ENCODE measurements around the gene POFUT2.
"Not testable (repeated sequence)": the region's sequence is repeated elsewhere in the genome, so short reads cannot be mapped to it uniquely, and the experiment has no call there.

POFUT2 gene

DNA sequence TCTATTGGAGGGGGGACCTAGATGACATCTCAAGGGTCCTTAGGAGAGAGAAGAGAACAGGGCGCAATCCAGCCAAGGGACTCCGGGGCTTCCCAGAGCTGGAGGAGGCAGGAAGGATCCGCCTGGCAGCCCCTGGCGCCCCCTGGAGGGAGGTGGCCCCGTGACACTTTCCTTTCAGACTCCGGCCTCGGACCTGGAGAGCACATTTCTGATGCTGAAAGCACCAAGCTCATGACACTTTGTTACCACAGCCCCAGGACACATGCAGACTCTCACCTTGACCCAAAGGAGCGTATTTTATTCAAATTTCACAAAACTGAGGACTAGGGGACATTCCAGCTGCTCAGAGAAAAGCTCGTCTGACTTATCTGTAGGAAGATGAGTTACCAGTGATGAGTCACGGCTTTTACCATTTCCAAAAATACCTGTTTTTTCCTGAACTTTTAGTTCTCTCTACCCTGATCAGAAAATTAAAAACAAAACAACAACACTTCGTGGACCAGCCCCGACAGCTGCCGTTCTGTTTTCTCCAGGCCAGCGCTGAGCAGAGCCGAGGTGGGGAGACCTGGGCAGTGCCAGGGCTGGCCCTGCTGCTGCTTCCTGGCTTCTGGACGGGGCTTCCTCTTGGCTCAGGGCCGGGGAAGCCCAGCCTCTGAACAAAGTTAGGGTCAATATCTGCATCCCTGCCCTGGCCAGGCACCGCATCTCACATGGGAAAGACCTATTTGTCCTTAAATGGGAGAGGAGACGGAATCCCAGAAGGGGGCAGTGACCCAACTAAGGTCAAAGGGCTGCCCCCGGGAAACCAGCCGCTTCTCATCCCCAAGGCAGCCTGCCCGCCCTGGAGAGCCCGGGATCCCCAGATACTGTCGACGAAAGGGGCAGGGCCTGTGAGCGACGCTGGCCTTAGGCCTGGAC is 21.6 kb upstream of the POFUT2 start:
- DNase-seq: peak; percentile 48

DNA sequence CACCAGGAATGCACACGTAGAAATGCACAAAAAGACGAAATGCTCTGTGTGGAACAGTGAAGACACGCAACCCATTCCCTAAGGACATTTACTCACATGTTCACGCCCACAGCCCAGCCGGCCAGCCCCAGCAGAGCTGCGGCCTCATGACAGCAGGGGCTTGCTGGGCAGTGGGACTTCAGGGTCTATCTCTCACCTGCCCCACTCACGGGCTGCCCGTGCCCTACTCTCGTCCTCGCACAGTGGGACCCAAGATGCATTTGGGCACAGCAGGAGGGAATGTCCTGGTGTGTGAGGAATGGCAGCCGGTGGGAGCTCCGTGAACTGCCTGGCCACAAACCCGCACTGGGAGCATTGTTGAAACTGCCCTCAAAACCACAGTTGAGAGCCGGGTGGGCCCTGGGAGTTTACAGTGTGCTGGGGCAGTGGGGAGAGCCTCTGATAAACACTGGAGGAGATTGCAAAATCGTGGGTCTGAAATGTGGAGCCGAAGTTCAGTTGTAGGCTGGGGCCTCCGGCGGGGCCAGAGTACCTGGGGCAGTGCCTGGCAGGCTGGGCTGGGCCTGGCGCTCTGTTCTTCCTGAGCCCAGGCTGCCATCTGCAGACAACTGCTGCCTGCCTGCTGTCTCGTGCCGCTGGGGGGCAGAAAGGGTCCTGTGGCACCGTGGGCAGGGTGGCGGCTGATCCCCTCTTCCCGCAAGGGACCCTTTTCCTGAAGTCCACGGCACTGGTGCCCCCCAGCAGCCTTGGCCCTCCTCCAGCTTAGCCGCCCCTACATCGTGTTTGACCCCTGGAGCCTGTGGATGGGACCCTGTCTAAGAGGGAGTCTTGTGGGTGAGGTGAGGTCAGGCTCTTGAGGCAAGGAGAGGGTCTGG is 20.7 kb upstream of the POFUT2 start:
- DNase-seq: no peak

DNA sequence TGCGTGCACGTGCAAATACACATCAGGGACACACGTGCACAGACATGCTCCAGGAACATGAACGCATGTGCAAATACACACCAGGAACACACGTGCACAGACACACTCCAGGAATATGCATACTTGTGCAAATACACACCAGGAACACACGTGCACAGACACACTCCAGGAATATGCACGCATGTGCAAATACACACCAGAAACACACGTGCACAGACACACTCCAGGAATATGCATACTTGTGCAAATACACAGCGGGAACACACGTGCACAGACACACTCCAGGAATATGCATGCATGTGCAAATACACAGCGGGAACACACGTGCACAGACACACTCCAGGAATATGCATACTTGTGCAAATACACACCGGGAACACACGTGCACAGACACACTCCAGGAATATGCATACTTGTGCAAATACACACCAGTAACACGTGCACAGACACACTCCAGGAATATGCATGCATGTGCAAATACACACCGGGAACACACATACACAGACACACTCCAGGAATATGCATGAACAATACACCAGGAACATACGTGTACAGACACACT is 20.0 kb upstream of the POFUT2 start:
- DNase-seq: not testable (repeated sequence)

DNA sequence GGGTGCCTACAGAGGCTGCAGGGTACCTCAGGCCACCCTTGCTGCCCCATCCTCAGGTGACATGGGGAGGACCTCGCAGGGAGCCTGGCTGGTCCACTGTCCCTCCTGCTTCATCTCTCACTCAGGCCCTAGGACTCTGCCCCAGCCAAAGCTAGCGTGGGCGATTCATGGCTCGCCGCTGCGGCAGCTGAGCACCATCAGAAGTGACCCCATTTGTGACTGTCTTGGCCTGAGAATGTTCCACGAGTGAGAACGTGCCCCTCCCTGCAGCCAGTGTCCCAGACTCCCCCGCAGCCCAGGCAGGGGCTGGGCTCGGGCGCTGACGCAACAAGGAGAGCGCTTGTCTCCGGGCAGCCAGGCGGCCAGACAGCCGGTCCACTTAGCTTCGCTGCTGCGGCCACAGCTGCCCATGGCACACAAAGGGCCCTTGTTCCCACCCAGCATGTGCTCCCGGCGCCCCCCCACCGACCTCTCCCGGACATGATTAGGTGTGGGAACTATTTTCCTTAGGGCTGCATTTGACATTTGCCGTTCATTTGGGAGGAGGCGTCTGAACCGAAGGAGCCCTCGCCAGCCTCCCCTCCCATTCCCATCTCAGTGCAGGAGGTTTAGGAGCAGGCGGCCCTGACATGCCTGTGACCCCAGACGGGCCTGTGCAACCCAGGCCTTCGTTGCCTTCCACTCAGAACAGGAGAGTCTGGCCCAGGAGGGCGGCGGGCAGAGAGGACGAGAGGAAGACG is 19.3 kb upstream of the POFUT2 start:
- DNase-seq: peak; percentile 45

DNA sequence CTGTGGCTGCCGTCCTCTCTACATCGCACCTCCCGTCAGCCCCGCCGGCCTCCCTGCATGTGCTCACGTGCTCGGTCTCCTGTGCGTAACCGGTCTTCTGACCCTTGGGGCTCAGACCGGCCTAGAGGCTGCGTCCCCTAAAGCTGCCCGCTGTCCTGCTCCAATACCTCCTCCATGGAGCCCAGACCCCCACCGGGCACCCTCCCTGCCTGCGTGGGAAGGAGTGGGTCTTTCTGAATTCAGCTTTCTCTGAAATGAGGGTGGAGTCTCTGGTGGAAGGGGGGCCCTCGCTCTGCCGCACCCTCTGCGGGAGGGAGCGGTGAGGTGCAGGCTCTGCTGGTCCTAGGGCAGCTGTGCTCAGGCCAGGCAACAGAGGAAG is 18.7 kb upstream of the POFUT2 start:
- no peak for DNase-seq

DNA sequence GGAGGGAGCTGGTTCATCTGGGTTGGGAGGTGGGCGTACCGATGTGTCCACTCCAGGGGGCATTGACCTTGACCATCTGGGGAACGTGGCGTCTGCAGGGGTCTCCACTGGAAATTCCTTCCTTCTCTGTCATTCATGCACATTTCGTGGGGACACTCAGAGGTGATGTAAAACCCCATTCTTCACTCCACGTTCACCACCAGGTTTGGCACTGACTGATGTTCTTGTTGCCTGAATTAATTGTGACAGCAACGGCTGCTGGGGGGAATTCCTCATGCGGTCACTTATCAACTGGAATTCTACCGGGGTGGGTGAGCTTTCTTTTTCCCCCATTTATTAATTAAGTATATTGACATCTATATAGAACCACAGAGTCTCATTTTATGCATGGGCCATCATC is 18.1 kb upstream of the POFUT2 start:
- DNase-seq: no peak

DNA sequence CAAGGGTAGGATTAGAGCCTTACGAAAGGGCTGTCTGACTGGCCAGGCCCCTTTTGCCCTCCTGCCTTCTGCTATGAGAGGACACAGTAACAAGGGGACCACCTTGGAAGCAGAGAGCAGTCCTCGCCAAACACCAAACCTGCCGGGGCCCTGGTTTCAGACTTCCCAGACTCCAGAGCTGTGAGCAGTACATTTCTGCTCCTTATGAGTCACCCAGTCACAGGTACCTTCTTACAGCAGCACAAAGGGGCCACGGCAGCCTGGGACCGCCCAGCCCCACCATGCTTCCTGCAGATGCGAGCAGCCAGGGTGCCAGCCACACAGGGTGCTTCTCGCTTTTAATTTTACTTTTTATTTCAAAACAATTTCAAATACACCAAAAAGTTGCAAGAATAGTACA is 17.2 kb upstream of the POFUT2 start:
- no peak for DNase-seq

DNA sequence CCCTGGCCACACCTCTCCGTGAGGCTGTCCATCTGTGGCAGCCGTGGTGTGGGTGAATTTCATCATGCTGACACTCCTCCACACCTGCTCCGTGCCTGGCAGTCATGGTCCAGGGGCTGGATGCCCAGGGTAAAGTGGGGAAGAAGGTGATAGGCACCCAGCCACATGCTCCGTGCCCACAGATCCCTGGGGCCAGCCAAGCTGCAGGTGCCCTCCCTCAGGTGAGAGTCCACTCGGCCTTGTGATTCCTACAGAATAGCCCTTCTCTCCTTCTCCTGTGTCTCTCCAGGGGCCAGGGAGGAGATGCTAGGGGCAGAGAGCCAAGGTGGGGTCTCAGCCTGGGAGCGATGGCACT is 16.8 kb upstream of the POFUT2 start:
- DNase-seq: no peak

DNA sequence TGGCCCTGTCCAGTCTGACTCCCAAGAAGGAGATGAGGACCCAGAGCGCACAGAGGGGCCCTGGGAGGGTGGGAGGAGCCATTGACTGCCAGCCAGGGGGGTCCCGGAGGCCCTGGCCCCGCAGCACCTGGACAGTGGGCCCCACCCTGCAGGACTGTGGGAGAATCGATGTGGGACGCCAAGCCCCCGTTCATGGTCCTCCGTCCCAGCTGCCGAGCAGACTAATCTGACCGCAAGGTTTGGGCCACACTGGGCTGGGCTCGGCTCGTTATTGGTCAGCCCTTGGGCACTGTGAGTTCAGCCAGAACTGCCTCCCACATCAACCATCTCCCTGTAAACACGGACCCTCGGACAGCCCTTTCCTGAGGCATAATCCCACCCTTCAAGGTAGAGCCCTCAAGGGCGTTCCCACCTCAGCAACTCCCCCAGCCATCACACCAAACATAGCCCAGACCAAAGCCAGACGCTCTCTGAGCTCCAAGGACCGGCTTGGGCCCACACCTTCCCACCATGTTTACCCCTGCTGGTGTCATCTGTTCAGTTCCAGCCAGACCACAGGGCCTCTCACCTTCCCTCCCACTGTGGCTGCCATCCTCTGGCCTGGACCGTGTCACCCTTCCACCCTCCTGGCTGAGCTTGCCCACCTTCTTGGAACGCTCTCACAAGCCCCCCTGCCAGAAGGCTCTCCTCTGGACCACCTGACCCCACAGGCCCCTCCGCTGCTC is 16.2 kb upstream of the POFUT2 start:
- DNase-seq: no peak

DNA sequence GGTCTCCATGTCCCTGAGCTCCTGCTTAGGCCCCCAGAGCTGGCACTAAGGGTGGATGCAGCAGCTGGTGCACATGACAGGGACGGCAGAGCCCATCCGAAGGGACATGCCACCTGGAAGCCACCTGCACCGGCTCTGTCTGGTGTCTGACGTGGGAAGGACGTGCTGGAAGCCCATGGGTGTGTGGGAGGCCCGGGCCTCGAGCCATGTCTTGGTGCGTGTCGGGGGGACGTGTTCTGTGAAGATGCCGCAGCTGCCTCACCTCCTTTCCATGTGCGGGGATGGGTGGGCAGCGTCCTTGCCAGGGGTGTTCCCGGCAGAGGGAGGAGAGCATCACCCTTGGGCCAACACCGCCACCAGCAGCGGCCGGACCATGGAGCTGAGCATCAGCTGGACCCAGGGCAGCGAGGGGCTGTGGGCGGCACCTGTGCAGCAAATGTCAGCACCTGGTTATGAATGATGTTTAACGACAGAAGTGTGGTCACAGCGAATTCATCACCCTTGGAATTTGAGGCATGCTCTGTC is 15.5 kb upstream of the POFUT2 start:
- no peak for DNase-seq

DNA sequence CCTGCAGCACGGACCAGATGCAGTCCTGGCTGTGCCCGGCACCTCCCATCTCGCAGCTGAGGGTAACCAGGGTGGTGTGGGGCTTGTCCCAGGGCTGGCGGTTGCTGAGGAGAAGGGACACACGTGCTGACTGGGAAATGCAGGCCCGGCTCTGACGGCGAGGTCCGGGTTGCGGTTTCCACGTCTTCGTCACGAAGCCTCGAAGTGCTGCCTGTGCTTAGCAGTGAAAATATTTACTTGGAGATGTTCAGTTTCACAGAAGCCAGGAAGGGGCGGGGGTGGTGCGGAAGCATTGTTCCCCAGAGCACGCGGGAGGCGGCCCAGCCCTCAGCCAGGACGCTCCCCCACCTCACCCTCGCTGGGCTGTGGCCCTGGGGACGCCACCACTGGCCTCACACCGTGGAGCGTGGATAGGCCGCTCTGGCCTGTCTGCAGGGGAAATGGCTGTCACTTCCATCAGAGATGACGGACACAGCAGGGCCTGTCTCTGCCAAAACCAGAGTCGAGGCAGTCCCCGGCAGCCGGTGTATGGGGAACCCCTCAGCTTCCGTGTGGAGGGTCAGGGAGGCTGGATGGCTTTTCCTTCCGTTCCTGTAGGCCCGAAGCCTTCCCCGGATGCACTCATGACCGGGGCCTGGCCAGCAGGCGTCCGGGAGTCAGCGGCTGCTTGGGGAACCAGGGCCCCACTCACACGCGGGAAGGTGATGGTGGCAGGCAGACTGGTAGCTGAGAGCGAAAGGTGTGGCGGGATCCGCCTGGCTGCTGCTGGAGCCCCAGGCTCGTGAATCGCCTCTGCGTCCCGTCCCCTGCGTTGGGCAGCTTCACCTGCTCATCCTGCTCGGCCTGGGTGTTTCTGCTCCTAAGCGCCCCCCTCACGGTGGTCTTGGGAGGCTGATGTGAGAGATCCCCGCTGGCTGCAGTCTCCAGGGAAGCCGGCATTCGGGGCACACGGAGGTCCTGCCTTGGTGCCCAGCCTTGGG is 14.7 kb upstream of the POFUT2 start:
- DNase-seq: no peak

DNA sequence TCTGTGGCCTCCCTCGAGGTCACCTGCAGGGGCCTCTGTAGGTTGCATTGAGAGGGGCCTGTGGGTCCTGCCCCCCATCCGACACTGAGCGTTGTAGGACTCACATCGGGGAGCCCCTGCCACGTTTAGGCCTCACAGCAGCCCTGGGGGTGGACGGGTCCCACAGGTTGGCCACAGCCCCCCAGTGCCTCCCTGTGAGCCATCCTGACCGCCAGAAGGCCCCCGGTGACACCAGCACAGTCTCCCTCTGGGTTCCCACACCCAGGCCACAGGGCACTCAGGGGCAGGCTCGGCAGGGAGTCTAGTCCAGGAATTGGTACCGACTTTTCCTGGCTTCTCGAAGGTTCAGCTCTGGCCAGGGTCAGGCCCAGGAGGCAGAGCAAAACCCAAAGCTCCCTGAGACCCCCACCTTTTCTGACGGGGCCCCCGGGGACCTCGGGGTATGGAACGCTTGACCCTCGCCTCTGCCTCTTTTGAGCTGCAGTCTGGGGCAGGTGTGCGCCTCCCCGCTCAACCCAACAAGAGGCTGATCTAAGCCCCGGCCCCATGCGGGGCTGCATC is 13.9 kb upstream of the POFUT2 start:
- DNase-seq: no peak

DNA sequence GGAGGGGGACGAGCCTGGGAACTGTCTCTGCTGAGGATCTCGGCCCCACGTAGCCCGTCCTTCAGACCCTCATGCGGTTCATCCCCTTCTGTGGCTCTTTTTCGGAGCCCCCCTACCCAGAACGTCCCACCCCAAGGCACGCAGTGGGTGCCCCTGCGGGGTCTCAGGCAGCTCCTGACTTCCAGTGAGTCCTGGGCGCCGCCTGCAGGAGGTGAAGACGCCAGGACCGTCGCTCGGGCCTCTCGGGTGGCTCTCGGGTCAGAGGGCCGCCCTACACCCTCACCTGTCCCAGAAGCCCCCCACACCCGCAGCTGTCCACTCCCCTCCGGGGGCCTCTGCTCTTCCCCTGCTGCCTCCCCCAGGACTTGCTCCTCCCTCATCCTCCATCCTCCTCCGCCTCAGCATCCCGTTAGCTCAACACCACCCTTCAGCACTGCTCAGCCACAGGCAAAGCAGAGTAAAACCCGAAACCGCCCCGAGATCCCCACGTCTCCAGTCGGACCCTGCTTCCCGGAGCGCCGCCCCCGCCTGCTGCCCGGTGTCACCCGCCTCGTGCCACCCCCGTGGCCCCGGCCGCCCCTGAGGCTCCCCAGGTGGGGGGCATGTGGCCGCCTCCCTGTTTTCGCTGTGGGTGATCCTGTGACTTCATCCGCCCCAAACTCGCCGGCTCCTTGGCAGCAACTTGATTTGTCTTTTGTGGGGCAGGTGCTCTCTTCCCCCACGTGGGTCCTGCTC is 13.3 kb upstream of the POFUT2 start:
- no peak for DNase-seq

DNA sequence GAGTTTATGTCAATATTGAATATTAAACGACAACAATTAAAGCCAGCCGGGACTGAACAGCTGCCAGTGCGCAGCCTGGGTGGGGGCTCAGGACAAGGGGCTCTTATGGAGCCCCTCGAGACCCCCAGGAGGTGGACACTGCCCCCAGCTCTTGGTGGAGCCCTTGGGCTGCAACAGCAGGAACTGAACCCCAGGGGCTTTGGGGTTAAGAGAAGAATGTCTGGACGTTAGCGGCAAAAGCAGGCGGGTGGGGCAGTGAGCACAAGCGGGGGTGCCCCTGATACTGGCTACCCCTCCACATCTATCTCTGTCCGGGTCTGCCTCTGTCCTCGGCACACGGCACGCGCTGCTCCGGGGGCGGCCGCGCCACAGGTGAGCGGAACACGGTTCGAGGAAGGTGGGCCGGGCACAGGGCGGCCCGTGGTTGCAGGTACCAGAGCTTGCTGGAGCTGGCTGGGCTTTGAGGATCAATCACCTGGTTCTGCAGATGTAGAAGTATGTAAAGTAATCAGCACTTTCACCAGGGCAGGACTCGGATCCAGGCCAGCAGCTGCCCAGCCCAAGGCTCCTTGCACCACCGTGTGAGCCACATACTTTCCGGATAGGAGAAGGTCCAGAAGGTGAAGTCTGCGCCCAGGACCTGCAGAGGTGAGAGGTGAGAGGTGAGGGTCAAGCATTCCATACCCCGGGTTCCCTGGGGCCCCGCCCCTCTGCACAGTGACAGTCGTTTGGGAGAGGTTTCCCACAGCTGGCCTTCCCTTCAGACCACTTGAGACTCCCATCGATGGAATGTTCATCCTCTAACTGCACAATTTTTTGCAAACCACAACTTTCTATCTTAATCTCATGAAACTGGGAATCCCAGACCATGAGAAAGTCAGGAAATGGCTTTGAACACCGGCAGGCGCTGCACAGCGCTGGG is 12.4 kb upstream of the POFUT2 start:
- DNase-seq: no peak

DNA sequence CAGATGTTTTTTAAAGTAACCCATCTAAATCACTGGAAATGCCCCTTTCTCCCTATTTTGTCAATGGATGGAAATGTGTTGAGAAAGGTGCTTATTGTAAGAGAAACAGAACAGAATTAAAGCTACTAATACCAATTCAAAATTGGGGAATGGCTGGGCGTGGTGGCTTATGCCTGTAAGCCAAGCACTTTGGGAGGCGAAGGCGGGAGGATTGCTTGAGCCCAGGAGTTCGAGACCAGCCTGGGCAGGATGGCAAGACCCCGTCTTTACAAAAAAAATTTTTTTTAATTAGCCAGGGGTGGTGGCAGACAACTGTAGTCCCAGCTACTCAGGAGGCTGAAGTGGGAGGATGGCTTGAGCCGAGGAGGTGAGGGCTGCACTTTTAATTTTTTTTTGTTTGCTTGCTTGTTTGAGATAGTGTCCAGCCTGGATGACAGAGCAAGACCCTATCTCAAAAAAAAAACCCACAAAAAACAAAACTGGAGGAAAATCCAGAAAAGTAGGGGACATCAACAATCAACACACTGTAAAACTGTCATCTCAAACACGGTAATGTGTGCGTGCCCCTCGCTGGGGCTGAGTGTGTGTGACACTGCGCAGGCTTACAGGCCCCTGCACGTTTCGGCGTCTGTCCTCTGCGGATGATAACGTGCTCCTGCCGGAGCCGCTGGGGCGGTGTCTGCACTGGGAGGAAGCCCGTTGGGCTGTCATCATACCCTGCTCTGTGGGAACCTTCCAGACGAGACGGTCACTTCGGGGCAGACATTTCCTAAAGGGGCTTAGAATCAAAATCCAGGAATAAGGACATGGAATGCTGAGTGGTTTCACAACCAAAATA is 11.6 kb upstream of the POFUT2 start:
- DNase-seq: no peak

DNA sequence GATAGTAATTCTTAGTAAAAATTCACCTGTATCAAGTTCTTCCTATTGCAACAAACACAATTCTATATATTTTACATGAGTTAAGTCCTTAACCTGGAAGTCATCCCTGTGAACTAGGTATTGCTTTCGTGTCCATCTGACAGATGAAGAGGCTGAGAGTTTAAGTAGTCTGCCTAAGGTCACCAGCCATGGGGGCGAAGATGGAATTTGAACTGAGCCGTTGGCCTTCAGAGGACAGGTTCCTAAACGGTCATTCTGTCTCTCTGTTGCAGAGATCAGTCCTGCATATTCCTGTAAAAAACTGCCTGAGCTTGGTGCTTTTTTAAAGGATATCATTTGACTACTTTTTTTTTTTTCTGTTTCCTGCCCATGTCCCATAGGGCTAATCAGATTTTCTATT is 10.2 kb upstream of the POFUT2 start:
- no peak for DNase-seq

DNA sequence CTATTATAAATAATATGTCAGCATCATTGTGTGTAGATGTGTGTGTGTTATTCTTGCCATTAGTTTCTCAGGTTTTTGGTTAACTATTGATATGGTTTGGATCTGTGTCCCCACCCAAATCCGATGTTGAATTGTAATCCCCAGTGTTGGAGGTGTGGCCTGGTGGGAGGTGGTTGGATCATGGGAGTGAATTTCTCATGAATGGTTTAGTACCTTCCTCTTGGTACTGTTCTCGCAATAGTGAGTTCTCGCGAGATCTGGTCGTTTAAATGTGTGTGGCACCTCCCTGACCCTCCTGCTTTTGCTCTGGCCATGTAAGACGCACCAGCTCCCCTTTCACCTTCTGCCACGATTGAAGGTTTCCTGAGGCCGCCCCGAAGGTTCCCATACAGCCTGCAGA is 9.6 kb upstream of the POFUT2 start:
- no peak for DNase-seq

DNA sequence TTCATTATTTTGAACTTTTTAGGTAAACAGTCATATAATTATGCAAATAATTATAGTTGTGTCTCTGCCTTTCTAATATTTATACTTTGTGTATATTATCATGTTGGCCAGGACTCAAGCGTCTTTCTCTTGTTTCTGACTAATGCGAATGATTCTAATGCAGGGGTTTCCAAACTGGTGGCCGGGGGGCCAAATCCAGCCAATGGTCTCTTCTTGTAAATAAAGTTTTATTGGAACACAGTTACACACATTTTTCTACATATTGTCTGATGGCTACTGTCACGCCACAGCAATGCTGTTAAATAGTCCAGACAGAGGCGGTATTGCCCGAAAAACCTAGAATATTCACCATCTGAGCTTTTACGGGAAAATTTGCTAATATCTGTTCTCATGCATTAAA is 8.9 kb upstream of the POFUT2 start:
- no peak for DNase-seq
